IPS-NIHi11 (cell line): ENCODE data around the gene STAB1.
A peak's percentile ranks its signal among the peaks of the same experiment; 100 is the strongest.

Experiments used
- DNase-seq: peaks from one replicate; pipeline ENCODE4 v3.0.0; 2012; ENCODE audit warnings: mixed read lengths, low spot score

Gene STAB1

DNA sequence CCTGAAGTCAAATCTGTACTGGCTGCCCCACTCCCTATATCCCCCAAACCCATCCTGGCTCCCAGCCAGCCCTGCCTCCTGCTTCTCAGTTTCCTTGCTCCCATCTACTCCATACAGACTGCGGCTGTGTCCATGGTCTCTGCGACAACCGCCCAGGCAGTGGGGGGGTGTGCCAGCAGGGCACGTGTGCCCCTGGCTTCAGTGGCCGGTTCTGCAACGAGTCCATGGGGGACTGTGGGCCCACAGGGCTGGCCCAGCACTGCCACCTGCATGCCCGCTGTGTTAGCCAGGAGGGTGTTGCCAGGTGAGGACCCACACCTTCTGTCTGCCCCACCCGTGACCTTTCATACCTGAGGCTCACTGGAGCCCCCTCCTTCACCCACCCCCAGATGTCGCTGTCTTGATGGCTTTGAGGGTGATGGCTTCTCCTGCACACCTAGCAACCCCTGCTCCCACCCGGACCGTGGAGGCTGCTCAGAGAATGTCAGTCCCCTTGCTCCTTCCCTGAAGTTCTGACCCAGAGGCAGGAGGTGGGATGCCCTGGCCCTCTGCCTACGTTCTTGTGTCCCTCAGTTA, 14.7 kb downstream of the STAB1 start:
- DNase-seq: no peak

DNA sequence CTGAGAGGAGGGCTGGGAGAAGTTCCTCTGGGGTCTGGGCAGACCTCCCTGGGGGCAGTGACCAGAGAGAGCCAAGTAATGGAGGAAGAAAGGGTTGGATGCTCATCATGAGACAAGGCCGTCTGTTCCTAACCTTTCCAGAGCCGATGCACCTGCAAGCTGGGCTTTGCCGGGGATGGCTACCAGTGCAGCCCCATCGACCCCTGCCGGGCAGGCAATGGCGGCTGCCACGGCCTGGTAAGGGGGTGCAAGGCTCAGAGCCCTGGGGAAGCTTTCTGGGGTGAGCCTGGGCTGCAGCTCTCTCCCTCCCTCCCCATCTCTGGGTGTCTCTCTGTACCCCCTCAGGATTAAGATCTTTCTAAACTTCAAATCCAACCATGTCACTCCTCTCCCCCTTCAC, 16.4 kb downstream of the STAB1 start:
- DNase-seq: no peak

DNA sequence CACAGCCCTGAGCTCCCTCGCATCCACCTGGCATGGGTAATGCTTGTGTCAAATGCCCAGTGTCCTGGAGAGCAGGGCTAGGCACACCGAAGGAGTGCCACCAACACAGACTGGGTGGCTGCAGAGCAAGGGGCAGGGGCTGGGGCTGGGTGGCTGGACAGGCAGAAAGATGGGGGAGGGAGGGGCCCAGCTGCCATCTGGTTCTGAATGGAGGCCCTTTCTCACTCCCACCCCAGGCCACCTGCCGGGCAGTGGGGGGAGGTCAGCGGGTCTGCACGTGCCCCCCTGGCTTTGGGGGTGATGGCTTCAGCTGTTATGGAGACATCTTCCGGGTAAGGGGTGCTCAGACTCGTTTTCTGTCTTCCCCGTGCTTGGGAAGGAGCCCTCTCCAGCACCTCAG, 17.0 kb downstream of the STAB1 start:
- no peak for DNase-seq

DNA sequence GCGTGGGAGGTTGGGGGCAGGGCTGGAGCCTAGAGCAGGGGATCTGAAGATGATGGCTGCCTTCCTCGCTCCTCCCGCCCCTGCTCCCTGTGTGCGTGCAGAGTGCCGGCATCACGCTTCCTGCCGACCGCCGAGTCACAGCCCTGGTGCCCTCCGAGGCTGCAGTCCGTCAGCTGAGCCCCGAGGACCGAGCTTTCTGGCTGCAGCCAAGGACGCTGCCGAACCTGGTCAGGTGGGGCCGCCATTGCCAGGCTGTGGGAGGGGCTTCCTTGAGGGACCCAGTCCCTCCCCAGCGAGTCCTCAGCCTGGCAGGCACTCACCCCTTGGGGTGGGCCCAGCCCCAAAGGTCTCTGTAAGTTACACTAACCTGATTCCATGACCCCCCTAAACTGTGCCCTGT, 17.6 kb downstream of the STAB1 start:
- DNase-seq: no peak

DNA sequence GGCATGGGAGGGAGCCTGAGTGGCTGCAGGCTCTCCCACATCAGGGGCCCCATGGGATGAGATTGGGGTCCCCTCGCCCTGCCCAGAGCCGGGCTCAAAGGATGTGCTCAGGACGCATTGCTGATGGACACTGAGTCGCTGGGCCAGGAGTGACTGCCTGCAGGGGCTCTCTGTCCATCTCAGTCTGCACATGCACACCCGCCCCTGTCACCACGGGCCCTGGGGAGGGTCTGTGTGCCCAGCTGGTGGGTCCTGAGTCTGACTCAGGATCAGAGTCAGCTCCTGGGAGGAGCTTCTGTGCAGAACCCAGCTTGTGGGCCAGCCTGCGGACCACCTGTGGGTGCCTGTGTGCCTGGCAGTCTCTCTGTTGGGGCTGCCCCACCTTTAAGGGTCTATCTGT, 18.1 kb downstream of the STAB1 start:
- DNase-seq: no peak

DNA sequence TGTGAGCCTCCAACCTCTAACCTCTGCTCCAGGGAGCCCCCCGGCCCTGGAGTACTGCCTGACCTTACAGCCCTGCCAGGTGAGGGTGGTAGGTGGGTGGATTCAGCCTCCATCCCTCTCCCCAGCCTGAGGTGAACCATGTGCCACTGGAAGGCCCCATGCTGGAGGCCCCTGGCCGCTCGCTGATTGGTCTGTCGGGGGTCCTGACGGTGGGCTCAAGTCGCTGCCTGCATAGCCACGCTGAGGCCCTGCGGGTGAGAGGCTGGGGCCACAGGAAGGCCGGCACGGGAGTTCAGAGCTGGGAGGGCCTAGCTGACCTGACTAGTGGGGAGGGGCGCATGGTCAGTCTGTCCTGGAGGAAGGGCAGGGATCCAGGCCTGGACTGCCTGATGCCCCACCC, 19.4 kb downstream of the STAB1 start:
- DNase-seq: no peak

DNA sequence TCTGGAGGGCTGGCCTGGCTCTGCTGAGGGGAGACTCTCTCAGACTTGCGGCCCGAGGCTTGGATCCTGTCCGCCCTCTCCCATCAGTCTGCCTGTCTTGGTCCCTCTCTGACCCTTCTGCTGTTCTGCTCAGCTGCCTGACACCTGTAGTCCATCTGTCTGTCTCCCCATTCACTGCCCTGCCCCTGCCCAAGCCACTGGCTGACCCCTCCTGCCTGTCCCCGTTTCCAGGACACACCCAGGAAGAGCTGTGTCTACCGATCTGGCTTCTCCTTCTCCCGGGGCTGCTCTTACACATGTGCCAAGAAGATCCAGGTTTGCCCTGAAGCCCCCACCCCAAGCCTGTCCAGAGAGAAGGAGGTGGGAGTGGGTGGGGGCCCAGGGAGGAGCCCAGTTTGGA, 20.1 kb downstream of the STAB1 start:
- DNase-seq: no peak

DNA sequence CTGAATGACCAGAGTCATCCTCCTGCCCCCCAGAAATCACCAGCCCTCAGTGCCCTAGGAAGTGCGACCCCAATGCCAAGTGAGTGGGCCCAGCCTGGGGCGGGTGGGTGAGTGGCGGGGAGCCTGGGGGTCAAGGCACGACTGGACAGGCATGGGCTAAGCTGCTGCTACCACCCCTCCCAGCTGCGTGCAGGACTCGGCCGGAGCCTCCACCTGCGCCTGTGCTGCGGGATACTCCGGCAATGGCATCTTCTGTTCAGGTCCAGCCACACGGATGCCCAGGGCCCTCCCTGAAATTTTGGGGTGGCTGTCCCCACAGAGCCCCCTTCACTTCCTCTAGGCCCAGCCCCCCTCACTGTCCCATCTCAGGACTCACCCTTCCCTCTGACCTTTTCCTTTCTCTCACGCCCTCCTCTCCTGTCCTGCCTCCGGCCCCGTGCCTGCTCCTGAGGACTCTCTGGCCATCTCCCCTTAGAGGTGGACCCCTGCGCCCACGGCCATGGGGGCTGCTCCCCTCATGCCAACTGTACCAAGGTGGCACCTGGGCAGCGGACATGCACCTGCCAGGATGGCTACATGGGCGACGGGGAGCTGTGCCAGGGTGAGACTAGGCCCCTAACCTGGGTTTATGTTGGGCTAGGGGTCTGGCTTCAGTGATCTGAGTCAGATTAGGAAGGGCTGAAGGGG, 21.5 kb downstream of the STAB1 start:
- no peak for DNase-seq

DNA sequence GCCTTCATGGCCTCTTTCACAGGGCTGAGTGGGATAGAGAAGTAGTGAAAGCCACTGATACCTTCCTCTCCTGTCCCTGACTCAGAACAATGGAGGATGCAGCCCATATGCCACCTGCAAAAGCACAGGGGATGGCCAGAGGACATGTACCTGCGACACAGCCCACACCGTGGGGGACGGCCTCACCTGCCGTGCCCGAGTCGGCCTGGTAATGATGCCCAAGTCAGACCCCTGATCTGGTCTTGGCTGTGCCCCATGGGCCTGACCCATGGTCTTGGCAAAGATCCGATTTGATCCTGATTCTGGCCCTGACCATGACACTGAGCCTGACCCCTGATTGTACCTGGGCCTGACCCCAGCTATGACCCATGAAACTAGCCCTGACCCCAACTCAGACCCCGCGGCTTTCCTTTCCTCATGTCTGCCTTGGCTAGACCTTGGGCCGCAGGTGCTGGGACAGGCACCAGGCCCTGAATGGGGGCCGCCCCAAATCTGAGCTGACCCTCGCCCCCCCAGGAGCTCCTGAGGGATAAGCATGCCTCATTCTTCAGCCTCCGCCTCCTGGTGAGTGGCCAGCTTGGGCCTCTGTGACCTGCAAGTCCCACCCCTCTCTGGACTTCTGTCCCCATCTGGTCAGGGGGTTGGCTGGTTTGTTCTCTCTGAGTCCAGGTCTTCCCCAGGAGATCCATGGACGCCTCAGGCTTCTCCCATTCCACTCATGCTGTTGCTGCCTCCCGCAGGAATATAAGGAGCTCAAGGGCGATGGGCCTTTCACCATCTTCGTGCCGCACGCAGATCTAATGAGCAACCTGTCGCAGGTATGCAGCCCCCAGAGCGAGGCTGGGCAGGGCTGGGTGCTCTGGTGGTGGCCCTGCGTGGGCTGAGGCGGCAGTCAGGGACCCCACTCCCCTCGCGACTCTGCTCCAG, 22.9 kb downstream of the STAB1 start:
- no peak for DNase-seq

DNA sequence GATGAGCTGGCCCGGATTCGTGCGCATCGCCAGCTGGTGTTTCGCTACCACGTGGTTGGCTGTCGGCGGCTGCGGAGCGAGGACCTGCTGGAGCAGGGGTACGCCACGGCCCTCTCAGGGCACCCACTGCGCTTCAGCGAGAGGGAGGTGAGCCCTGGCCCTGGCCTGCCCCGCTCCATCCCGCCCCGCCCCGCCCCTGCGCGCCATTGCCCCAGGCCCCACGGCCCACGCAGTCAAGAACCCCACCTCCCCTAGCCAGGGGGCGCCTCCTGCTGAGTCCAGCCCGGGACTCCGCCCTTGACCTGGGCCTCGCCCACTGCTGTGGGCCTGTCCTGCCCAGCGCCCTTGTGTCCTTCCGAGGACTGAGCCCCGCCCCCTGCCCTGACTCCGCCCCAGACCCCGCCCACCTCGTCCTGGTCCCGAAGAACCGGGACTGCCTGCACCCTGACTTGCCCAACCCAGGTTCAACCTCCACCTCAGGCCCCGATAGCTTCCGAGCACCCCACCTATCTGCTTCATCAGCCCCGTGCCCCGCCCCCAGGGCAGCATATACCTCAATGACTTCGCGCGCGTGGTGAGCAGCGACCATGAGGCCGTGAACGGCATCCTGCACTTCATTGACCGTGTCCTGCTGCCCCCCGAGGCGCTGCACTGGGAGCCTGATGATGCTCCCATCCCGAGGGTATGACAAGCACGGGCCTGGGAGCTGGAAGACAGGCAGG, 23.7 kb downstream of the STAB1 start:
- DNase-seq: peak; percentile 94

DNA sequence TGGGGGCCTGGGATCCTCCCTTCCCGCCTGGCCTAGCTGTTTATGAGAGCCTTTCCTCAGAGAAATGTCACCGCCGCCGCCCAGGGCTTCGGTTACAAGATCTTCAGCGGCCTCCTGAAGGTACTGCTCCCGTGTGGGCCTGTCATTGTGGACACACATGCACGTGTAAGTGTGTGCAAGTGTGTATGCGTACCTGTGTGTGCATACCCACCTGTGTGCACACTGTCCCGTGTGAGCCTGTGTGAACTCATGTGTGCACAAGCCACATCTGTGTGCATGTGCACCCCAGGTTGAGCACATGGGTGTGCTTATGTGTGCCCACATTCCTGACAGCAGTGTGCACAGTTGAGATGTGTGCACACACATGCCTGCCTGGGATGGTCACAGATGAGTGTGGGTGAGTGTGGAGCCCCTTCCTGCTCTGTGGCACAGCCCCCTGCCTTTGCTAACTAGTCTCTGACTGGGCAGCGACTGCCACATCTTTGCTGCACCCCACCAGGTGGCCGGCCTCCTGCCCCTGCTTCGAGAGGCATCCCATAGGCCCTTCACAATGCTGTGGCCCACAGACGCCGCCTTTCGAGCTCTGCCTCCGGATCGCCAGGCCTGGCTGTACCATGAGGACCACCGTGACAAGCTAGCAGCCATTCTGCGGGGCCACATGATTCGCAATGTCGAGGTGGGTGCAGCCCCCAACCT, 24.5 kb downstream of the STAB1 start:
- no peak for DNase-seq

DNA sequence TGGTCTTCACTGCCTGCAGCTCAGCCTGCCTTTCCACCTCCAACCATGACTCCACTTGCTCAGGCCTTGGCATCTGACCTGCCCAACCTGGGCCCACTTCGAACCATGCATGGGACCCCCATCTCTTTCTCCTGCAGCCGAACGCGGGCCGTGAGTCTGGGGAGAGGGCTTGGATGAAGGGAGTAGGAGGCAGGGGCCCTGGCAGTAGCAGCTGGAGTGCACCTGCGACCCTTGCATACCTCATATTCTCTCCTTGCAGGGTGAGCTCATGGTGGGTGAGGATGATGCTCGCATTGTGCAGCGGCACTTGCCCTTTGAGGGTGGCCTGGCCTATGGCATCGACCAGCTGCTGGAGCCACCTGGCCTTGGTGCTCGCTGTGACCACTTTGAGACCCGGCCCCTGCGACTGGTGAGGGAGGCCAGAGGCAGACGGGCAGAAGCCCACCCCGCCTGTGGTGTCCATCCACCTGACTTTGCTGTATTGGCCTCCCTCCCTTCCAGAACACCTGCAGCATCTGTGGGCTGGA, 25.1 kb downstream of the STAB1 start:
- DNase-seq: no peak

DNA sequence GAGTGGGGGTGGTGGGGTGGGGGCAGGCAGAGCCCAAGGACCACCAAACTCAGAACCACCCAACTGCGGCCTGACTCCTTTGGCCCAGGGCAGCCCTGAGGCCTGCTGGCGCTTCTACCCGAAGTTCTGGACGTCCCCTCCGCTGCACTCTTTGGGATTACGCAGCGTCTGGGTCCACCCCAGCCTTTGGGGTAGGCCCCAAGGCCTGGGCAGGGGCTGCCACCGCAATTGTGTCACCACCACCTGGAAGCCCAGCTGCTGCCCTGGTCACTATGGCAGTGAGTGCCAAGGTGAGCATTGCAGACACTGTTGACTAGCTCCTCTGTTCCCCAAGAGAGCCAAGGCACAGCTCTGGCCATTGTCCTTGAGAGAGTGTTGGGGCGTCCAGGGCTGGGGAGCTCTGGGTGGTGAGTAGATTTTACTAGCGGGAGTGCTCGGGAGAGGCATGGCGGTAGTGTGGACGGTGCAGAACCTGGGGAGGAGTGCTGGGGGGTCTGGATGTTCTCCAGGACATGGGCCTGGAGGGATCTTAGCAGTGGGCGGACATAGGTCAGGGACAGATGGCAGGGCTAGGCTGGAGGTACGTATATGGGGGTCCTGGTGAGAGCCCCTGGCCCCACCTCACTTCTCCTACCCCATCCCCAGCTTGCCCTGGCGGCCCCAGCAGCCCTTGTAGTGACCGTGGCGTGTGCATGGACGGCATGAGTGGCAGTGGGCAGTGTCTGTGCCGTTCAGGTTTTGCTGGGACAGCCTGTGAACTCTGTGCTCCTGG, 25.8 kb downstream of the STAB1 start:
- no peak for DNase-seq

DNA sequence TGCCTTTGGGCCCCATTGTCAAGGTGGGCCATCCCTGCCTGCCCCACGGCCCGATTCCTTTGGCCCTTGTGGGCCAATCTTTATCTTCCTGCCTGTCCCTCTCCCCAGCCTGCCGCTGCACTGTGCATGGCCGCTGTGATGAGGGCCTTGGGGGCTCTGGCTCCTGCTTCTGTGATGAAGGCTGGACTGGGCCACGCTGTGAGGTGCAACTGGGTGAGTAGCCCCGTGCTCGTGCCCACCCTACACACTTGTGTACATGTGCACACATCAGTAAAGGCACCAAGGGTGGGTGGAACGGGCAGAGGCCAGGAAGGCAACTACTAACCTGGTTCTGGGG, 26.3 kb downstream of the STAB1 start:
- DNase-seq: no peak

DNA sequence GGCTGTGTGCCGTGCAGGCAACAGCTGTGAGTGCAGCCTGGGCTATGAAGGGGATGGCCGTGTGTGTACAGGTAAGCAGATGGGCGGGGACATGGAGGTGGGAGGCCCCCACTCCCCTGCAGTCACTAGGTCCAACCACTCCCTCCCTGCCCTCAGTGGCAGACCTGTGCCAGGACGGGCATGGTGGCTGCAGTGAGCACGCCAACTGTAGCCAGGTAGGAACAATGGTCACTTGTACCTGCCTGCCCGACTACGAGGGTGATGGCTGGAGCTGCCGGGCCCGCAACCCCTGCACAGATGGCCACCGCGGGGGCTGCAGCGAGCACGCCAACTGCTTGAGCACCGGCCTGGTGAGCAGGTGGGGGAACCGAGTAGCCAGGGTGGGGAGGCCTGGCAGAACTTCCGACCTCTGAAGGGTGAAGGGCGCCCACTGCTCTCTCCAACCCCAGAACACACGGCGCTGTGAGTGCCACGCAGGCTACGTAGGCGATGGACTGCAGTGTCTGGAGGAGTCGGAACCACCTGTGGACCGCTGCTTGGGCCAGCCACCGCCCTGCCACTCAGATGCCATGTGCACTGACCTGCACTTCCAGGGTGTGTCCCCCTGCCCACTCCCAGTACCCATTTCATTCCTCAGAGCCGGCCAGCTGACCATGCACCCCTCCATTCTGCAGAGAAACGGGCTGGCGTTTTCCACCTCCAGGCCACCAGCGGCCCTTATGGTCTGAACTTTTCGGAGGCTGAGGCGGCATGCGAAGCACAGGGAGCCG, 26.9 kb downstream of the STAB1 start:
- DNase-seq: no peak

DNA sequence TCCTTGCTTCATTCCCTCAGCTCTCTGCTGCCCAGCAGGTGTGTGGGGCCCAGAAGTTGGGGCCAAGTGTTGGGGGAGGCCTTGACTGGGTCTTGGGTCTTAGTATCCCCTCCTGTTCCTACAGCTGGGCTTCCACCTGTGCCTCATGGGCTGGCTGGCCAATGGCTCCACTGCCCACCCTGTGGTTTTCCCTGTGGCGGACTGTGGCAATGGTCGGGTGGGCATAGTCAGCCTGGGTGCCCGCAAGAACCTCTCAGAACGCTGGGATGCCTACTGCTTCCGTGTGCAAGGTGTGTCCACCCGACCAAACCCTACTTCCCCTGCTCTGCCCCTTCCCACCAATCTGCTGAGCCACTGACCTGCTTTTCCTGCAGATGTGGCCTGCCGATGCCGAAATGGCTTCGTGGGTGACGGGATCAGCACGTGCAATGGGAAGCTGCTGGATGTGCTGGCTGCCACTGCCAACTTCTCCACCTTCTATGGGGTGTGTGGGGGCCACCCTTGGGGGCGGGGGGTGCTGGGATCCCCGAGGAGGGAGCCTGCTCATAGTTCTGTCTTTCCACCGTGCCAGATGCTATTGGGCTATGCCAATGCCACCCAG, 27.6 kb downstream of the STAB1 start:
- DNase-seq: no peak

DNA sequence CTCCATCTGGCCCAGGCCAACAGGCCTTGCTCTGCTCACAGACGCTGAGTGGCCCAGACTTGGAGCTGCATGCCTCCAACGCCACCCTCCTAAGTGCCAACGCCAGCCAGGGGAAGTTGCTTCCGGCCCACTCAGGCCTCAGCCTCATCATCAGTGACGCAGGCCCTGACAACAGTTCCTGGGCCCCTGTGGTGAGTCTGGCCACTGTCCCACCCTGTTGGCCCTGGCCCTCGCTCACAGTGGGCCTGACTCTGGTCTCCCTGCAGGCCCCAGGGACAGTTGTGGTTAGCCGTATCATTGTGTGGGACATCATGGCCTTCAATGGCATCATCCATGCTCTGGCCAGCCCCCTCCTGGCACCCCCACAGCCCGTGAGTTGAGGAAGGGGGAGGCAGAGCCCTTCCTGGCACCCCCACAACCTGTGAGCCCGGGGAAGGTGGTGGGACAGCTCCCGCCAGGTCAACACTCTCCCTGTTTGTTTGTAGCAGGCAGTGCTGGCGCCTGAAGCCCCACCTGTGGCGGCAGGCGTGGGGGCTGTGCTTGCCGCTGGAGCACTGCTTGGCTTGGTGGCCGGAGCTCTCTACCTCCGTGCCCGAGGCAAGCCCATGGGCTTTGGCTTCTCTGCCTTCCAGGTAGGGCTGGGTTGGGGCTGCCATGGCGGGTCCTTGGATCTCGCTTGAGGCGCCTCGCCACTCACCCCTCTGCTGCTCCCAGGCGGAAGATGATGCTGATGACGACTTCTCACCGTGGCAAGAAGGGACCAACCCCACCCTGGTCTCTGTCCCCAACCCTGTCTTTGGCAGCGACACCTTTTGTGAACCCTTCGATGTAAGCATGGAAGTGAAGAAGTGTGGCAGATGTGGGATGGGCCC, 28.5 kb downstream of the STAB1 start:
- peak; percentile 22 for DNase-seq

DNA sequence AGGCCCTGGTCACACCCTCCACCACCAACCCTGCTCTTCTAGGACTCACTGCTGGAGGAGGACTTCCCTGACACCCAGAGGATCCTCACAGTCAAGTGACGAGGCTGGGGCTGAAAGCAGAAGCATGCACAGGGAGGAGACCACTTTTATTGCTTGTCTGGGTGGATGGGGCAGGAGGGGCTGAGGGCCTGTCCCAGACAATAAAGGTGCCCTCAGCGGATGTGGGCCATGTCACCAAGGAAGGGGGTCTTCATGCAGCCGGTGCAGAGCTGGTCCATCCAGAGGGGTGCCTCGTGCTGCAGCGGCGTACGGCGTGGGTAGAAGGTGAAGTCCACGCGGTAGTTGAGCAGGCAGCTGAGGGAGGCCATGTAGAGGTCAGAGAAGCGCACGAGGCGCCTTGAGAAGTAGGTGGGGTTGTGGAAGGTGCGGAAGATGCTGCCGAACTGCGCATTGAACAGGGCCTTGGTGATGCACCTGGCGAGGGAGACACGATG, 29.2 kb downstream of the STAB1 start:
- no peak for DNase-seq
